ENCODE data around the gene STX11. TPM values are rescaled to one million over a fixed set of nuclear protein-coding genes. Genes with fewer than 3 reads are reported as not detected.

Gene STX11
- total RNA-seq, 1 experiment from 2014 or later: 3.2 TPM

DNA sequence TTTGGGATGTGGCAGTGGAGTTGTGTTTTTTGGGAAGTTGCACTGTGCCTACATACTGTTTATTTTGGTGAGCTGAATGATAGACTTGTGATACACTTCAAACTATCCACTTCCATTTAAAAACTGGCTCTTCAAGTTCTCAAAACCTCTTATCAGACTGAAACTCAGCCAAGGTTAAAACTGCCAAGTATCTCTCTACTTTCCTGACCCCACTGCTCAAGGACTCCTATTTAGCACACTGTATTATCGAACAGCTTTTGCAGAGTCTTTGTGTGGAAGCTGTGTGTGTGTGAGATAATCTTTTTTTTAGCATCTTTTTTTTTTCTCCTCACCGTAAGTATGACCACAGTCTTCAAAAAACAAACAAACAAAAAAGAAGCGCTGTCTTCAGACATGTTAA lies 21.1 kb downstream of the STX11 start:
- H3K9me3 ChIP-seq (ENCODE audit: control insufficient read depth, insufficient read depth, low read depth, low read length): no peaks in the 10 kb centered on the region
- no peak overlapping the region for H3K27ac ChIP-seq (ENCODE audit: low read length)
- no peak for DNase-seq (ENCODE audit: low read depth, low spot score)
- H3K4me3 ChIP-seq (ENCODE audit: low read depth in 2 of 2, low read length in 2 of 2): no peak overlapping the region
- BruUV-seq (replicated peaks): no TSS peak
- TF ChIP-seq, protein P1, sequence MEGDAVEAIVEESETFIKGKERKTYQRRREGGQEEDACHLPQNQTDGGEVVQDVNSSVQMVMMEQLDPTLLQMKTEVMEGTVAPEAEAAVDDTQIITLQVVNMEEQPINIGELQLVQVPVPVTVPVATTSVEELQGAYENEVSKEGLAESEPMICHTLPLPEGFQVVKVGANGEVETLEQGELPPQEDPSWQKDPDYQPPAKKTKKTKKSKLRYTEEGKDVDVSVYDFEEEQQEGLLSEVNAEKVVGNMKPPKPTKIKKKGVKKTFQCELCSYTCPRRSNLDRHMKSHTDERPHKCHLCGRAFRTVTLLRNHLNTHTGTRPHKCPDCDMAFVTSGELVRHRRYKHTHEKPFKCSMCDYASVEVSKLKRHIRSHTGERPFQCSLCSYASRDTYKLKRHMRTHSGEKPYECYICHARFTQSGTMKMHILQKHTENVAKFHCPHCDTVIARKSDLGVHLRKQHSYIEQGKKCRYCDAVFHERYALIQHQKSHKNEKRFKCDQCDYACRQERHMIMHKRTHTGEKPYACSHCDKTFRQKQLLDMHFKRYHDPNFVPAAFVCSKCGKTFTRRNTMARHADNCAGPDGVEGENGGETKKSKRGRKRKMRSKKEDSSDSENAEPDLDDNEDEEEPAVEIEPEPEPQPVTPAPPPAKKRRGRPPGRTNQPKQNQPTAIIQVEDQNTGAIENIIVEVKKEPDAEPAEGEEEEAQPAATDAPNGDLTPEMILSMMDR (IDR thresholded peaks at IDR 0.05): no peak
- no peak for TF ChIP-seq SIN3A (IDR thresholded peaks at IDR 0.05; ENCODE audit: borderline replicate concordance, insufficient read depth, low read depth, low read length)
- TF ChIP-seq TCF7L2 (IDR thresholded peaks at IDR 0.05; ENCODE audit: low read depth, low read length): no peak
- no peak for TF ChIP-seq POLR2AphosphoS5 (IDR thresholded peaks at IDR 0.05; ENCODE audit: low read depth, low read length)
- TF ChIP-seq, protein P2, sequence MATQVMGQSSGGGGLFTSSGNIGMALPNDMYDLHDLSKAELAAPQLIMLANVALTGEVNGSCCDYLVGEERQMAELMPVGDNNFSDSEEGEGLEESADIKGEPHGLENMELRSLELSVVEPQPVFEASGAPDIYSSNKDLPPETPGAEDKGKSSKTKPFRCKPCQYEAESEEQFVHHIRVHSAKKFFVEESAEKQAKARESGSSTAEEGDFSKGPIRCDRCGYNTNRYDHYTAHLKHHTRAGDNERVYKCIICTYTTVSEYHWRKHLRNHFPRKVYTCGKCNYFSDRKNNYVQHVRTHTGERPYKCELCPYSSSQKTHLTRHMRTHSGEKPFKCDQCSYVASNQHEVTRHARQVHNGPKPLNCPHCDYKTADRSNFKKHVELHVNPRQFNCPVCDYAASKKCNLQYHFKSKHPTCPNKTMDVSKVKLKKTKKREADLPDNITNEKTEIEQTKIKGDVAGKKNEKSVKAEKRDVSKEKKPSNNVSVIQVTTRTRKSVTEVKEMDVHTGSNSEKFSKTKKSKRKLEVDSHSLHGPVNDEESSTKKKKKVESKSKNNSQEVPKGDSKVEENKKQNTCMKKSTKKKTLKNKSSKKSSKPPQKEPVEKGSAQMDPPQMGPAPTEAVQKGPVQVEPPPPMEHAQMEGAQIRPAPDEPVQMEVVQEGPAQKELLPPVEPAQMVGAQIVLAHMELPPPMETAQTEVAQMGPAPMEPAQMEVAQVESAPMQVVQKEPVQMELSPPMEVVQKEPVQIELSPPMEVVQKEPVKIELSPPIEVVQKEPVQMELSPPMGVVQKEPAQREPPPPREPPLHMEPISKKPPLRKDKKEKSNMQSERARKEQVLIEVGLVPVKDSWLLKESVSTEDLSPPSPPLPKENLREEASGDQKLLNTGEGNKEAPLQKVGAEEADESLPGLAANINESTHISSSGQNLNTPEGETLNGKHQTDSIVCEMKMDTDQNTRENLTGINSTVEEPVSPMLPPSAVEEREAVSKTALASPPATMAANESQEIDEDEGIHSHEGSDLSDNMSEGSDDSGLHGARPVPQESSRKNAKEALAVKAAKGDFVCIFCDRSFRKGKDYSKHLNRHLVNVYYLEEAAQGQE (IDR thresholded peaks at IDR 0.05; ENCODE audit: insufficient read depth in 1 of 2, low read depth in 2 of 2, low read length in 1 of 2): no peak
- ChIA-PET POLR2A (no interaction called here), CTCF (no interaction called here)
- no peaks in the 10 kb centered on the region for H3K36me3 ChIP-seq (ENCODE audit: control insufficient read depth, insufficient read depth, low read length)
- no peak for ATAC-seq
- H3K4me1 ChIP-seq (ENCODE audit: control insufficient read depth, insufficient read depth, low read length): no peaks in the 10 kb centered on the region
- in situ Hi-C loops (cut with HindIII; ENCODE audit: low pct_unique_long_range_greater_than_20kb, low sequenced_read_pairs) (no loop called here), intact Hi-C loops (cut with micrococcal nuclease; ENCODE audit: unreplicated experiment) (no loop called here)
- no peaks in the 10 kb centered on the region for H3K27me3 ChIP-seq (ENCODE audit: control insufficient read depth, insufficient read depth, low read length)

DNA sequence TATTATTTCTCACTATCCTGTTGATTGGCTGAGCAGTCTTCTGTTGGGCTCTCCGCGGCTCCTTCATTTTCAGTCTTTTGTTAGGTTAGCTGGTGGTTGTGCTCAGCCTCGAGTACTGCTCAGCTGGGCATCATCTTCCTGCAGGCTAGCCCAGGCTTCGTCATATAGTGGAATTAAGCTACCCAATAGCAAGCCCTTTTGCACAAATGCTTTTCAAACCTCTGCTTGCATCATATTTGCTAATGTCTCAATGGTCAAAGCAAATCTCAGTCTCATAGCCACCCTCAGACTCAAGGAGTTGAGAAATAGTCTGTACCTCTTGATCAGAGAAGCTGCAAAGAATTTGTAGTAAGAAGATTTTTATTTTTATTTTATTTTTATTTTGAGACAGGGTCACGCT lies 23.7 kb downstream of the STX11 start:
- intact Hi-C loops (cut with micrococcal nuclease; ENCODE audit: unreplicated experiment): no loop called here
- POLR2A ChIA-PET: no interaction called here
- TF ChIP-seq TCF7L2 (IDR thresholded peaks at IDR 0.05; ENCODE audit: low read depth, low read length) (no peak), SIN3A (IDR thresholded peaks at IDR 0.05; ENCODE audit: borderline replicate concordance, insufficient read depth, low read depth, low read length) (no peak), POLR2AphosphoS5 (IDR thresholded peaks at IDR 0.05; ENCODE audit: low read depth, low read length) (no peak)
- TF ChIP-seq, protein P1 (IDR thresholded peaks at IDR 0.05): no peak
- TF ChIP-seq, protein P2 (IDR thresholded peaks at IDR 0.05; ENCODE audit: insufficient read depth in 1 of 2, low read depth in 2 of 2, low read length in 1 of 2): no peak

More for the DNA sequence above, 23.7 kb downstream of the STX11 start:
- Histone ChIP-seq H3K9me3 (ENCODE audit: control insufficient read depth, insufficient read depth, low read depth, low read length) (no peaks in the 10 kb centered on the region), H3K36me3 (ENCODE audit: control insufficient read depth, insufficient read depth, low read length) (no peaks in the 10 kb centered on the region), H3K4me1 (ENCODE audit: control insufficient read depth, insufficient read depth, low read length) (no peaks in the 10 kb centered on the region), H3K27me3 (ENCODE audit: control insufficient read depth, insufficient read depth, low read length) (no peaks in the 10 kb centered on the region), H3K4me3 (ENCODE audit: low read depth in 2 of 2, low read length in 2 of 2) (no peak overlapping the region), H3K27ac (ENCODE audit: low read length) (no peak overlapping the region)
- in situ Hi-C loops (cut with HindIII; ENCODE audit: low pct_unique_long_range_greater_than_20kb, low sequenced_read_pairs): no loop called here
- BruUV-seq (replicated peaks): no TSS peak
- CTCF ChIA-PET: no interaction called here
- ATAC-seq (no peak), DNase-seq (ENCODE audit: low read depth, low spot score) (no peak)

Measured in Panc1 (cell line).